WTC11 (cell line): ENCODE results near the gene C4orf50. TPM values are rescaled to one million over a fixed set of nuclear protein-coding genes. Genes with fewer than 3 reads are reported as not detected.

ENCODE experiments used
- ATAC-seq: fragments of 200-7000 bp; cut with Tn5 transposase; 2 replicates; pipeline ENCODE4 v1.10.0; 2021; ENCODE audit warnings: mild to moderate bottlenecking, moderate library complexity
- CTCF ChIA-PET: fragments of 300-600 bp; sonication (Branson Sonifier 250); formaldehyde crosslinking; loops from one replicate; lab custom pipeline; 2021; ENCODE audit warnings: antibody characterized with exemption; lab: Charles Lee
- POLR2A ChIA-PET: fragments of 350-600 bp; sonication (Branson Sonifier 250); formaldehyde crosslinking; loops from one replicate; lab custom pipeline; 2021; ENCODE audit warnings: antibody characterized with exemption; lab: Charles Lee
- DNase-seq: peaks from one replicate; pipeline ENCODE4 v3.0.0; 2021; ENCODE audit warnings: low spot score
- H3K27ac Mint-ChIP-seq: 2 replicates; pipeline ENCODE4 v1.8.0; 2021; ENCODE audit warnings: mixed read lengths
- H3K27me3 Mint-ChIP-seq: 2 replicates; pipeline ENCODE4 v1.8.0; 2021; ENCODE audit warnings: low read depth, mild to moderate bottlenecking, moderate library complexity, mixed read lengths
- H3K36me3 Mint-ChIP-seq: 2 replicates; pipeline ENCODE4 v1.8.0; 2021; ENCODE audit warnings: mixed read lengths
- H3K4me1 Mint-ChIP-seq: 2 replicates; pipeline ENCODE4 v1.8.0; 2022; ENCODE audit warnings: mixed read lengths
- H3K4me3 Mint-ChIP-seq: 2 replicates; pipeline ENCODE4 v1.8.0; 2021; ENCODE audit warnings: mild to moderate bottlenecking, moderate library complexity, mixed read lengths
- H3K9me3 Mint-ChIP-seq: 2 replicates; pipeline ENCODE4 v1.8.0; 2021; ENCODE audit warnings: mixed read lengths
- CTCF ChIP-seq: fragments of 200-600 bp; IDR thresholded peaks from 2 replicates; pipeline ENCODE4 v1.8.0; 2022; ENCODE audit warnings: antibody characterized with exemption
- E2F4 ChIP-seq: sonication (generic); formaldehyde crosslinking; IDR thresholded peaks from 2 replicates; pipeline ENCODE4 v1.8.1; 2022; ENCODE audit warnings: low read depth, mild to moderate bottlenecking, moderate library complexity, missing genetic modification reagents, borderline replicate concordance
- EMX1 ChIP-seq: fragments of 250-450 bp; sonication (Bioruptor Pico); IDR thresholded peaks from 2 replicates; pipeline ENCODE4 v1.8.0; 2021; ENCODE audit warnings: mild to moderate bottlenecking
- ETV6 ChIP-seq: sonication (generic); formaldehyde crosslinking; IDR thresholded peaks from 2 replicates; pipeline ENCODE4 v1.8.1; 2022; ENCODE audit warnings: mild to moderate bottlenecking, missing genetic modification reagents
- NFE2L1 ChIP-seq: sonication (generic); formaldehyde crosslinking; IDR thresholded peaks from 2 replicates; pipeline ENCODE4 v1.8.1; 2023; ENCODE audit warnings: missing genetic modification reagents
- OVOL2 ChIP-seq: fragments of 250-450 bp; sonication (Bioruptor Pico); IDR thresholded peaks from 2 replicates; pipeline ENCODE4 v1.9.0; 2021; ENCODE audit warnings: mild to moderate bottlenecking, borderline replicate concordance
- RELA ChIP-seq: sonication (generic); formaldehyde crosslinking; IDR thresholded peaks from 2 replicates; pipeline ENCODE4 v1.8.1; 2022; ENCODE audit warnings: missing genetic modification reagents, mild to moderate bottlenecking, borderline replicate concordance
- TP53 ChIP-seq: sonication (generic); formaldehyde crosslinking; IDR thresholded peaks from 2 replicates; pipeline ENCODE4 v1.8.1; 2023; ENCODE audit warnings: mild to moderate bottlenecking, missing genetic modification reagents
- ZNF138 ChIP-seq: sonication (generic); formaldehyde crosslinking; conservative IDR thresholded peaks from 2 replicates; pipeline ENCODE4 v1.8.1; 2022; ENCODE audit warnings: mild to moderate bottlenecking, moderate library complexity, missing genetic modification reagents
- ZNF317 ChIP-seq: sonication (generic); formaldehyde crosslinking; IDR thresholded peaks from 2 replicates; pipeline ENCODE4 v1.8.1; 2023; ENCODE audit warnings: low read depth, mild to moderate bottlenecking, moderate library complexity, missing genetic modification reagents, borderline replicate concordance
- ZNF671 ChIP-seq: fragments of 250-450 bp; sonication (Bioruptor Pico); IDR thresholded peaks from 2 replicates; pipeline ENCODE4 v1.8.0; 2021; ENCODE audit warnings: mild to moderate bottlenecking
- total RNA-seq: library from RNA; stranded (reverse); gene quantifications from 3 replicates; pipeline ENCODE4 v1.2.3, GENCODE V29; 2021
- TF ChIP-seq, protein P1 (sequence below): sonication (generic); formaldehyde crosslinking; IDR thresholded peaks from 2 replicates; pipeline ENCODE4 v1.8.0; 2023; ENCODE audit warnings: missing genetic modification reagents
- TF ChIP-seq, protein P2 (sequence below): sonication (generic); formaldehyde crosslinking; IDR thresholded peaks from 2 replicates; pipeline ENCODE4 v1.8.1; 2022; ENCODE audit warnings: low read depth, missing genetic modification reagents, borderline replicate concordance

The C4orf50 gene
- total RNA-seq, 1 experiment from 2014 or later, result 0.17 TPM

DNA sequence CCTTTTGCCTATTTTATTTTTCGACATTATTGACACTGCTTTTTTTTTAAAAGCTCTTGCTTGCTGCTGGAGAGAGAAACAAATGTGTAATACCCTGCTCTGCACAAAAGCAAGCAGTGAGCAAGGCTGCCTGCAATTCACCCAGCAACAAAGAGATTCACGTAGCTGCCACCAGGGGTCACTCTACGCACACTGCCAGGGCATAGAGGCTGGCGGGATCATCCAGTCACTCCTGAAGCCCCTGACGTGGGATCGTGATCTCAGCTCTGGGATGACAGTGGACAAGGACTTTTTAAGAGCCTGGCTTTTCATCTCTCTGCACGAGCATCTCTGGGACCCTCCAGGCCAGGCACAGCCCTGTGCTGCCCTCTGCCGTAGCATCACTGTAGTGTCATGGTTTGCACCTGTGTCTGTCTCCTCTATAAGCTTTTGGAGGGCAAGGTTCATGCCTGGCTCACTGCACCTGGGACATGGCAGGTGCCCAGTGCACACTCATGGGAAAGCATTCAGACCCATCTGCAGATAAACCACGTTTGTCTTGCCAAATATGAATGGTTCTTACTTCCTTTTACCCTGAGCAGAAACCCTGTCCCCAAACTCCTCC lies 19.8 kb downstream of the C4orf50 start:
- TF ChIP-seq ETV6 (CRISPR knock-in tag) (no peak), EMX1 (CRISPR knock-in tag) (no peak), TP53 (no peak), OVOL2 (no peak), ZNF138 (CRISPR knock-in tag) (no peak), NFE2L1 (CRISPR knock-in tag) (no peak), CTCF (peak; percentile 94)
- TF ChIP-seq, protein P1, sequence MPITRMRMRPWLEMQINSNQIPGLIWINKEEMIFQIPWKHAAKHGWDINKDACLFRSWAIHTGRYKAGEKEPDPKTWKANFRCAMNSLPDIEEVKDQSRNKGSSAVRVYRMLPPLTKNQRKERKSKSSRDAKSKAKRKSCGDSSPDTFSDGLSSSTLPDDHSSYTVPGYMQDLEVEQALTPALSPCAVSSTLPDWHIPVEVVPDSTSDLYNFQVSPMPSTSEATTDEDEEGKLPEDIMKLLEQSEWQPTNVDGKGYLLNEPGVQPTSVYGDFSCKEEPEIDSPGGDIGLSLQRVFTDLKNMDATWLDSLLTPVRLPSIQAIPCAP, result no peak
- TF ChIP-seq, all 79 proteins: peak for 1
- Mint-ChIP-seq H3K27ac (no peak overlapping the region), H3K4me3 (no peak overlapping the region), H3K9me3 (no peaks in the 10 kb centered on the region), H3K27me3 (no peaks in the 10 kb centered on the region), H3K4me1 (no peaks in the 10 kb centered on the region), H3K36me3 (no peaks in the 10 kb centered on the region)
- DNase-seq (peak; percentile 76), ATAC-seq (peak; percentile 86)
- ChIA-PET CTCF (interaction anchor here (0.6 to 4.9 kb wide), 75 partner anchors 8 to 1104 kb away, joined by 3 to 84 read pairs (median 4); partner anchors contain the start of genes C4orf50, CRMP1, JAKMIP1 and WFS1), POLR2A (no interaction called here)

GRCh38 chr4:5996641-5997040 lies 21.6 kb downstream of the C4orf50 start:
- Mint-ChIP-seq H3K4me1 (no peaks in the 10 kb centered on the region), H3K36me3 (no peaks in the 10 kb centered on the region), H3K27me3 (no peaks in the 10 kb centered on the region), H3K27ac (no peak overlapping the region), H3K9me3 (no peaks in the 10 kb centered on the region), H3K4me3 (no peak overlapping the region)
- POLR2A ChIA-PET, result interaction anchor here (0.6 kb wide), 1 partner anchor 213 kb away, joined by 4 read pairs; no protein-coding TSS in a partner anchor
- DNase-seq (no peak), ATAC-seq (no peak)
- TF ChIP-seq ZNF671, result no peak
- CTCF ChIA-PET, result interaction anchor here (2.1 to 4.9 kb wide), 3 partner anchors 91 to 334 kb away, joined by 7 to 84 read pairs (median 34); no protein-coding TSS in a partner anchor

DNA sequence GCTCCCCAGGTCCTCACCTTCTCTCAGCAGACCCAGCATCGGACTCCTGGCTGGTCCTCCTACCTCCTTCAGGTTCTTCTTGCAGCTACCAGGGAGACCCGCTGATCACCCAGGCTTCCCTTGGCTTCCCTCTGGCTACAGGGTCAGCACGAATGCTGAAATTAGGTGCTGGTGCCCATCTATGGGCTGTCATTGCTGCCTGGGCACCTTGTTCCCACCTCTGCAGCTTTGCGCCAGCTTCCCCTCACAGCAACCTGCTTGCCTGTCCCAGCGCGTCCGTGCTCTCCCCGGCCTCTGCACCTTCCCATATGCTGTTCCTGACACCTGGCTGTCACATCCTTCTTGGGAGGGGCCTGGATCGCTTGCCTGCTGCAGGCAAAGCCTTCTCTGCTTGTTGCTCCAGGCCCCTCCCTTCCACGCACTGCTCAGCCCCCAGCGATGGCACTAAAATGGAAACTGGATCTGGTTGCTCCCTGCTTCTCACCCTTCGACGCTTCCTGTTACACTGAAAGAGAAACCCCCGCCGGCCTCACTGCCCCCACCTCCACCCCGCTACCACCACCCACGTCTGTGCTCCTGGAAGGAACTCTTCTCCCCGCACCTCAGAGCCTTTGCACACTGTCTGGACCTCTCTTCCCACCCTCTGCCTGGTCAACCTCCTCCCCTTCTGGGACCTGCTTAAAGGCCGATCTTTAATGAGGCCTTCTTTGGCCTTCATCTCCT lies 22.2 kb downstream of the C4orf50 start:
- Mint-ChIP-seq H3K36me3 (no peaks in the 10 kb centered on the region), H3K9me3 (no peaks in the 10 kb centered on the region), H3K27me3 (no peaks in the 10 kb centered on the region), H3K27ac (no peak overlapping the region), H3K4me3 (no peak overlapping the region), H3K4me1 (no peaks in the 10 kb centered on the region)
- TF ChIP-seq, protein P2, sequence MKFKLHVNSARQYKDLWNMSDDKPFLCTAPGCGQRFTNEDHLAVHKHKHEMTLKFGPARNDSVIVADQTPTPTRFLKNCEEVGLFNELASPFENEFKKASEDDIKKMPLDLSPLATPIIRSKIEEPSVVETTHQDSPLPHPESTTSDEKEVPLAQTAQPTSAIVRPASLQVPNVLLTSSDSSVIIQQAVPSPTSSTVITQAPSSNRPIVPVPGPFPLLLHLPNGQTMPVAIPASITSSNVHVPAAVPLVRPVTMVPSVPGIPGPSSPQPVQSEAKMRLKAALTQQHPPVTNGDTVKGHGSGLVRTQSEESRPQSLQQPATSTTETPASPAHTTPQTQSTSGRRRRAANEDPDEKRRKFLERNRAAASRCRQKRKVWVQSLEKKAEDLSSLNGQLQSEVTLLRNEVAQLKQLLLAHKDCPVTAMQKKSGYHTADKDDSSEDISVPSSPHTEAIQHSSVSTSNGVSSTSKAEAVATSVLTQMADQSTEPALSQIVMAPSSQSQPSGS (CRISPR knock-in tag), result no peak
- no peak for TF ChIP-seq ZNF317 (CRISPR knock-in tag)
- TF ChIP-seq E2F4 (CRISPR knock-in tag), result no peak
- TF ChIP-seq RELA (CRISPR knock-in tag), result no peak
- POLR2A ChIA-PET, result interaction anchor here (0.6 kb wide), 1 partner anchor 214 kb away, joined by 4 read pairs; no protein-coding TSS in a partner anchor
- DNase-seq, result no peak
- CTCF ChIA-PET, result interaction anchor here (1.5 to 4.0 kb wide), 3 partner anchors 16 to 335 kb away, joined by 4 to 34 read pairs (median 6); no protein-coding TSS in a partner anchor
- no peak for ATAC-seq
